Lower leg skin (tissue), 4 donors: ENCODE data around the gene SPDYC. TPM values are rescaled to one million over a fixed set of nuclear protein-coding genes. Genes with fewer than 3 reads are reported as not detected.

ENCODE experiments used
- DNase-seq, 2 donors: peaks; one replicate each; pipeline ENCODE4 v3.0.0-alpha.2; 2019; ENCODE audit warnings: low spot score in 2 of 2
- H3K4me3 ChIP-seq: fragments of 200-600 bp; sonication (generic); 2 replicates; pipeline ENCODE4 v1.5.1; 2017; ENCODE audit warnings: mild to moderate bottlenecking, low read depth; ENCODE audit not compliant: poor library complexity, severe bottlenecking
- POLR2A ChIP-seq, 2 donors: fragments of 450-650 bp; IDR thresholded peaks; one replicate each; pipeline ENCODE4 v1.6.1; 2016 to 2017; ENCODE audit warnings: antibody characterized with exemption in 2 of 2, mild to moderate bottlenecking in 1 of 2, moderate library complexity in 1 of 2
- WGBS, 2 donors: methylation state at CpG; one replicate each; pipeline ENCODE4 v1.1.5; 2018; 5-methylcytosine and 5-hydroxymethylcytosine counted together
- intact Hi-C: fragments of 100-400 bp; cut with DNase I; formaldehyde crosslinking; loops from one replicate; pipeline ENCODE4 v1.15.0; 2023; ENCODE audit warnings: low total_unique reads
- total RNA-seq, 4 donors: library from RNA; depleted of rRNA; stranded (reverse); fragments of >200 nt; gene quantifications; one replicate each; pipeline ENCODE4 v1.1.0, GENCODE V29; 2016
- TF ChIP-seq, protein P1 (sequence below), 3 donors: fragments of 450-650 bp; IDR thresholded peaks; one replicate each; pipeline ENCODE4 v1.5.1; 2016; ENCODE audit warnings: antibody characterized with exemption in 3 of 3, mild to moderate bottlenecking in 3 of 3, moderate library complexity in 2 of 3

The SPDYC gene
- total RNA-seq, 4 donors from 2014 or later: not detected

DNA sequence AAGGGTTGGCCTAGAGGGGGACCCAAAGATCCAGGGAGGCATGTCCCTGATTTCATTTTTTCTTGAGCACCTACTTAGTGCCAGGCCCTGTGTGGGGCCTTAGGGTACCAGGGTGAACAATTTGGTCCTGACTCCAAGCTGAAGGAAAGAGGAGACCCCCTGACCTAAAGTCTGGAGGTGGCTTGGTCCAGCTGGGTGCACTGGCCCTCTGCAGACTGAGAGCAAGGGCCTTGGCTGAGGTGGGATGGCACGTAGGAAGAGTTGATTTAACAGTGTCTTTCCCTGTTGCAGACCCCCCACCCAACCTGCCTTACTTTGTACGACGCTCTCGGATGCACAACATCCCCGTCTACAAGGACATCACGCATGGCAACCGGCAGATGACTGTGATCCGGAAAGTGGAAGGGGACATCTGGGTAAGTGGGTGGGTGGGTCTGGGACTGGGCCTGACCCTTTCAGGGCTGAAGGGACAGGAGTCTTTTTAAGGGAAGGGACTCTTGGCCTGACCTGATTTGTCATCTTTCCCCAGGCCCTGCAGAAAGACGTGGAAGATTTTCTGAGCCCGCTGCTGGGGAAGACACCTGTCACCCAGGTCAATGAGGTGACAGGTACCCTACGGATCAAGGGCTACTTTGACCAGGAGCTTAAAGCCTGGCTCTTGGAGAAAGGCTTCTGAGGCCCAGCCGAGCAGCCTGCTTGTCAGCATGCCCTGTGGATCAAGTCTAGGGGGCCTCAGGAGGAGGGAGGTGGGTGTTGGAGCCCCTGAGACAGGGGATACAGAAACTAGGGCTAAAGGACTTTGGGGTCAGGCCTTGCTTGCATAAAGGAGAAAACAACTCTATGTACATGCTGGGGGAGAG is 44.6 kb upstream of the SPDYC start:
- 86 to 90% methylated on average over 12 of the region's 12 CpGs for WGBS, 2 donors
- no peak for TF ChIP-seq POLR2A (IDR thresholded peaks at IDR 0.05)
- TF ChIP-seq, protein P1, sequence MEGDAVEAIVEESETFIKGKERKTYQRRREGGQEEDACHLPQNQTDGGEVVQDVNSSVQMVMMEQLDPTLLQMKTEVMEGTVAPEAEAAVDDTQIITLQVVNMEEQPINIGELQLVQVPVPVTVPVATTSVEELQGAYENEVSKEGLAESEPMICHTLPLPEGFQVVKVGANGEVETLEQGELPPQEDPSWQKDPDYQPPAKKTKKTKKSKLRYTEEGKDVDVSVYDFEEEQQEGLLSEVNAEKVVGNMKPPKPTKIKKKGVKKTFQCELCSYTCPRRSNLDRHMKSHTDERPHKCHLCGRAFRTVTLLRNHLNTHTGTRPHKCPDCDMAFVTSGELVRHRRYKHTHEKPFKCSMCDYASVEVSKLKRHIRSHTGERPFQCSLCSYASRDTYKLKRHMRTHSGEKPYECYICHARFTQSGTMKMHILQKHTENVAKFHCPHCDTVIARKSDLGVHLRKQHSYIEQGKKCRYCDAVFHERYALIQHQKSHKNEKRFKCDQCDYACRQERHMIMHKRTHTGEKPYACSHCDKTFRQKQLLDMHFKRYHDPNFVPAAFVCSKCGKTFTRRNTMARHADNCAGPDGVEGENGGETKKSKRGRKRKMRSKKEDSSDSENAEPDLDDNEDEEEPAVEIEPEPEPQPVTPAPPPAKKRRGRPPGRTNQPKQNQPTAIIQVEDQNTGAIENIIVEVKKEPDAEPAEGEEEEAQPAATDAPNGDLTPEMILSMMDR (IDR thresholded peaks at IDR 0.05): no peak
- intact Hi-C loops: no loop called here
- no peak for DNase-seq
- H3K4me3 ChIP-seq: no peak overlapping the region

DNA sequence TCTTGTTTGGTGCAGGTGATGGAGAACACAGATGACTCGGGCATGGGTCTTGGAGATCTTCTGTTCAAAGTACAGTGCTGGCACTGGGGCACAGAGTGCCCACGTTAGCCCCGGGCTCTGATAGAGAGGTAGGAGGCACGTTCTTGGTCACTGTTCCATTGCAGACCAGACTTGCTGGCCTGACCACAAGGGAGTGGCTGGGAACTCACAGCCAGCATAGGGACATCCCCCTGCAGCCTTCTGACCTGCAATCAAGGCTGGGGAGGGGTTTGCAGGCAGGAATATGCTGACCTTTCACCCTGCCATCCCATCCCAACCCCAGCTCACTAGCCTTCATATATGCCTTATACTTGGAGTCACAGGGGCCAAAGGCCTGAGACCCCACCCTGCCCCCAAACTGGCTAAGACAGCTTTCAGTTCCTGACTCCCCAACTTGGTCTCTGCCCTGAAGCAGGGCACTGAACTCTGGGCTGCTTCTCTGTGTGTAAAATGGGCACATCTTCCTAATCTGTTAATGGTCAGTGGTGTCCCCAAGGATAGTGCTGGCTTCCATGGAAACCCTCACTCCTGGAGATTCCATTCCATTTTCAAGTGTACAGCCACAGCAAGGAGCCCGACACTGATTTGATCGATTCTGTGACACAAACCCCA is 43.3 kb upstream of the SPDYC start:
- intact Hi-C loops: no loop called here
- TF ChIP-seq, protein P1 (IDR thresholded peaks at IDR 0.05): no peak
- no peak for TF ChIP-seq POLR2A (IDR thresholded peaks at IDR 0.05)
- no peak overlapping the region for H3K4me3 ChIP-seq
- no peak for DNase-seq
- 60 to 77% methylated on average over 5 to 6 of the region's 6 CpGs for WGBS, 2 donors

- H3K4me3 ChIP-seq: no peak overlapping the region
- DNase-seq: no peak
- WGBS, 2 donors: 75 to 77% methylated on average over 12 of the region's 12 CpGs
- intact Hi-C loops: no loop called here
- TF ChIP-seq, protein P1 (IDR thresholded peaks at IDR 0.05): no peak
- TF ChIP-seq POLR2A (IDR thresholded peaks at IDR 0.05): no peak
Measured at GRCh38 chr11:65127473-65128181, 42.4 kb upstream of the SPDYC start.

DNA sequence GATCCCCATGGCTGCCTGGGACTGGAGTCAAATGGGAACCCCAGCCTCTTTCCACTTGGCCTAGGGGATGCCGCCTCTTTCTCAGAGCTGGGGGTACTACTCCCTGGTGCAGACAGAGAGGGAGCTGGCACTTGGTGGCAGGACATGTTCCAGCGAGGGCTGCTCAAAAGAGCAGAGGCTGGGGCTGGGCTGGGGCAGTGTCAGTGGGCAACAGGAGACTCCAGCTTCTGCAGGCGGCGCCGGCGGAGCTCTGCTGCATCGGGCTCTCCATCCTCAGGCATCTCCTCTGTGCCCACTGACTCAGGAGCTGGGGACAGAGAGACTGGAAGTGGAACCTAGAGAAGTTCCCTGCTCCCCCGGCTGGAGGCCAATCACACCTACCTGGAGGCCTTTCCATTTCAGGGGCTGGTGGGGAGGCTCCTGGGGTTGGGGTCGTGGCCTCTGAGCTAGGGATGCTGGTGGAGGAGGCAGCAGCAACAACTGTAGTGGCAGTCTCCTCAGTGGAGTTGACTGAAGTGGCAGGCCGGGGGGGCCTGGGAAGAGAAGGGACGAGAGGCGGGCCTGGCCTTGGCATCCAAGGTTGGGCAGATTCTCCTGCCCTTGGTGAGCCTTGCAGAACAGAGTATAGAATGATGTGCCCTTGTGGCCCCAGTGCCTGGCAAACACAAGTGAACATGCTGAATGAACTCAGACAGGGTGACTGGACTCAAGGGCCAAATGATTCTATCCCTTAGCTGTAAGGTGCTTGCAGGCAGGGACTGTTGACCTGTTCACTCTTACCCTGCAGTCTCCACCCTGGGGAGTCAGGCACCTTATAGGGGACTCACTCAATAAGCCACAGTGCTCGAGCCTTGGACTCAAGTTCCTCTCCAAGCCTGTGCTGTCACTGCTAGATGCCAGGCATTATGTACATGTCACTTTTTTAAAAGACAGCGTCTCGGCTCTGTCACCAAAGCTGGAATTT is 41.6 kb upstream of the SPDYC start:
- WGBS, 2 donors: 76 to 85% methylated on average over 9 to 15 of the region's 15 CpGs

More for the DNA sequence above, 41.6 kb upstream of the SPDYC start:
- TF ChIP-seq POLR2A (IDR thresholded peaks at IDR 0.05): no peak
- TF ChIP-seq, protein P1 (IDR thresholded peaks at IDR 0.05): no peak
- DNase-seq: no peak
- H3K4me3 ChIP-seq: no peak overlapping the region
- intact Hi-C loops: no loop called here
